Endothelial cell of umbilical vein (primary cell): ENCODE data around the gene ANAPC1.
"Not testable (repeated sequence)": the region's sequence is repeated elsewhere in the genome, so short reads cannot be mapped to it uniquely, and the experiment has no call there.

Experiments used
- CTCF ChIP-seq, 2 donors: IDR thresholded peaks; 1 replicate in 1 of 2; 2 replicates in 1 of 2; pipeline ENCODE4 v1.5.1; 2011; ENCODE audit warnings: low read length in 2 of 2, mild to moderate bottlenecking in 2 of 2, moderate library complexity in 2 of 2, control low read depth in 1 of 2, inconsistent platforms in 1 of 2, low read depth in 1 of 2; ENCODE audit not compliant: insufficient read depth in 1 of 2; ENCODE audit errors: extremely low read depth in 1 of 2
- EZH2 ChIP-seq: IDR thresholded peaks from 2 replicates; pipeline ENCODE4 v1.6.1; 2012; ENCODE audit warnings: borderline replicate concordance, low read depth, mild to moderate bottlenecking, moderate library complexity, low read length, inconsistent platforms; ENCODE audit not compliant: severe bottlenecking
- POLR2AphosphoS5 ChIP-seq: IDR thresholded peaks from 2 replicates; pipeline ENCODE4 v1.6.1; 2012; ENCODE audit warnings: low read depth, mild to moderate bottlenecking, control low read depth, low read length, moderate library complexity; ENCODE audit not compliant: insufficient read depth
- TF ChIP-seq, protein P1 (sequence below): IDR thresholded peaks from 2 replicates; pipeline ENCODE4 v1.6.1; 2011; ENCODE audit not compliant: insufficient read depth, insufficient read length

- not testable (repeated sequence) for TF ChIP-seq CTCF (IDR thresholded peaks at IDR 0.05; ENCODE audit: extremely low read depth in 1 of 2, insufficient read depth in 1 of 2, low read depth in 1 of 2, low read length in 2 of 2); EZH2; POLR2AphosphoS5
- TF ChIP-seq, protein P1, sequence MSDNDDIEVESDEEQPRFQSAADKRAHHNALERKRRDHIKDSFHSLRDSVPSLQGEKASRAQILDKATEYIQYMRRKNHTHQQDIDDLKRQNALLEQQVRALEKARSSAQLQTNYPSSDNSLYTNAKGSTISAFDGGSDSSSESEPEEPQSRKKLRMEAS, result not testable (repeated sequence)
Observed at GRCh38 chr2:111744751-111745150, 139.2 kb downstream of the ANAPC1 start.
